ENCODE data around the gene BANP.
"Not testable (repeated sequence)": the region's sequence is repeated elsewhere in the genome, so short reads cannot be mapped to it uniquely, and the experiment has no call there.

Gene BANP

GRCh38 chr16:88102597-88102996, 151.4 kb downstream of the BANP start:
- H3K27ac ChIP-seq: no peak overlapping the region
- TF ChIP-seq ZFX (IDR thresholded peaks at IDR 0.05) (no peak), CTCF (conservative IDR thresholded peaks at IDR 0.05) (no peak)

DNA sequence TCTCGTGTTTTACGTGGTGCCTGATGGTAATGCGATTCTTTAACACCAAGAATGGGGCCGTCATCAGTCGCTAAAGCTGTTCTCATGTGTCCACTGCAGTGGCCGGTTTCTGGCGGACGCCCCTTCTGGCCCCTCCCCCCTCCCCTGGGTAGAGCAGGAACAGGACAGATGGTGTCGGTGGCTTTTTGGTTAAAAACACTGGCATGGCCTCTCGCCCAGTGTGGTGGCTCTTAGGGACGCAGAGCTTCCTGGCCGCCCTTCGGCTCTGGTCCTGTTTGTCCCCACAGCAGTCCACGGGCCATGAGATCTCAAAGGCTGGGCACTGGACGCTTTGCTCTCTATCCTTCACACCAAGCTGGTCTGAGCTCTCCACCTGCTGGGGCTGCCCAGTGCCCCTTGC, 151.8 kb downstream of the BANP start:
- TF ChIP-seq CTCF (conservative IDR thresholded peaks at IDR 0.05) (no peak), ZFX (IDR thresholded peaks at IDR 0.05) (no peak)

DNA sequence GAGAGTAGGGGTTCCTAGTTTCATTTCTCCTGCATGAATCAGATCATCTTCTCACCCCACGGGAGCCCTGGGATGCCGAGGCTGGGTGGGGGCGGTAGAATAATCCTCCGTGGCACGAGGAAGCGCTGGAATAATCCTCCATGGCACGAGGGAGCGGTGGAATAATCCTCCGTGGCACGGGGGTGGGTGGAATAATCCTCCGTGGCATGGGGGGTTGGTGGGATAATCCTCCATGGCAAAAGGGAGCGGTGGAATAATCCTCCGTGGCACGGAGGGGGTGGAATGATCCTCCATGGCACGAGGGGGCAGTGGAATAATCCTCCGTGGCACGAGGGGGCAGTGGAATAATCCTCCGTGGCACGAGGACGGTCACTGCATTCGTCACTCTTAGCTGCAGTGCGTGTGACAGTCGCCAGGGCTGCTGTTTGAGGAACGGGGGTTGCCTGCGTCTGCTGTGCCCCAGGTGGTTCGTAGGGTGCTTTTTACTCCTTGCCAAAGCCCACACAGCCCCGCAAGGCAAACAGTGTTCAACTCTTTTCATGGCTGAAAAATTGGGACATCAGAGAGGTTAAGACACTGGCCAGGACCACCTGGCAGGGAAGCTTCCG, 152.5 kb downstream of the BANP start:
- TF ChIP-seq ZFX (IDR thresholded peaks at IDR 0.05): no peak
- no peak for TF ChIP-seq CTCF (conservative IDR thresholded peaks at IDR 0.05)
- H3K27ac ChIP-seq: no peak overlapping the region

More for the DNA sequence above, 151.8 kb downstream of the BANP start:
- no peak overlapping the region for H3K27ac ChIP-seq

- H3K27ac ChIP-seq: not testable (repeated sequence)
Measured at GRCh38 chr16:88104363-88104762, 153.1 kb downstream of the BANP start.

- not testable (repeated sequence) for H3K27ac ChIP-seq
Measured at GRCh38 chr16:88105574-88106140, 154.4 kb downstream of the BANP start.

DNA sequence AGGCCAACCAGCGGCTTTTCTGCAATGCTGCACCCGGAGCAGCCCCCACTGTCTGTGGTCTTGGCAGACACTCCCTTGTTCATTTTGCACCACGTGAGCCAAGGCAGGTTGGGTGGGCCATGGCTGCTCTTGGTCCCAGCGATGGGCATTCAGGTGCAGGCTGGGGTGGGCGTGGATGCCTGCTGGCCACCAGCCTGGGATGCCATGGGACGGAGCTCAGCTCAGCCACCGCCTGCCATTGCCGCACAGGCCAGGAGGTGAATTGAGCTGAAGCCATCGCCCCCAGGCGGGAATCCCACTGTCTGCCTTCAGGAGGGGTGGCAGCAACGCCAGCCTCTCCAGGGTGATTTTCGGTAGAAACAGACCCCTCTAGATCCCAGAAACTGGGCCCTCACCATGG, 155.3 kb downstream of the BANP start:
- H3K27ac ChIP-seq: not testable (repeated sequence)

- H3K27ac ChIP-seq: no peak overlapping the region
- TF ChIP-seq CTCF (conservative IDR thresholded peaks at IDR 0.05): no peak
- no peak for TF ChIP-seq ZFX (IDR thresholded peaks at IDR 0.05)
Measured at GRCh38 chr16:88108762-88109161, 157.5 kb downstream of the BANP start.

DNA sequence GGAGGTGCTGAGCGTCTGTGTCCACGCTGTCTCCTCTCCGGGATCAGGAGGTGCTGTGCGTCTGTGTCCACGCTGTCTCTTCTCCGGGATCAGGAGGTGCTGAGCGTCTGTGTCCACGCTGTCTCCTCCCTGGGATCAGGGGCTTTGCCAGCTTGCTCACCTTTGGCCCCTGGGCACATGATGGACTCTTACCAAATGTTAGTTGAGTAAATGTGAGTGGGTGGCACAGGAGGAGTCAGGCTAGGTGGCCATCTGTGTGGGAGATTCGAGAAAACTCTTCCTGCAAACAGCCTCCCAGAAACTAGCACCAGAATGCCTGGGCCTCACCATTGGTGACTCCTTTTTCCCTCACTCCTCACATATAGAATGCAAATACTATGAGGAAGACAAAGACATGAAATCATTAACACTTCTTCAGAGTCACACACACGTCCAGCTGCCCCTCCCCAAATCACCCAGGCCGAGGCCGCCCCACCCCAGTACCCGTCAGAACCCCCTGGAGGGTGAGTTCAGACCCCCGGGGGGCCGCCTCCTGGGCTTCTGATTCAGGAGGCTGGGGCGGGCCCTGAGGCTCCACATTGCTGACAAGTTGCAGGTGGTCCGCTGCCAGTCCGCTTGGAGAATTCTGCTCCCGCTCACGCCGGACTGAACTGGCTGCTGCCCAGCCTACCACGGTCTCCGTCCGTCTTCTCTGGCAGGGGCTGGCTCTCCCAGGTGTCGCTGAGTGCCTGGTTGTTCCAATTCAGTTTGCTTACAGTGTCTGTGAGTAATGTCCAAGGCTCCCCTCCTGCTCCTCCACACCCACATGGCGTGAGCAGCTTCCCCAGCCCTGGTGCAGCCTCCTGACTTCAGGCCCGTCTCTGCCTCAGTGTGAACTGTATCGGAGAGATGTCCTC, 158.7 kb downstream of the BANP start:
- not testable (repeated sequence) for H3K27ac ChIP-seq

DNA sequence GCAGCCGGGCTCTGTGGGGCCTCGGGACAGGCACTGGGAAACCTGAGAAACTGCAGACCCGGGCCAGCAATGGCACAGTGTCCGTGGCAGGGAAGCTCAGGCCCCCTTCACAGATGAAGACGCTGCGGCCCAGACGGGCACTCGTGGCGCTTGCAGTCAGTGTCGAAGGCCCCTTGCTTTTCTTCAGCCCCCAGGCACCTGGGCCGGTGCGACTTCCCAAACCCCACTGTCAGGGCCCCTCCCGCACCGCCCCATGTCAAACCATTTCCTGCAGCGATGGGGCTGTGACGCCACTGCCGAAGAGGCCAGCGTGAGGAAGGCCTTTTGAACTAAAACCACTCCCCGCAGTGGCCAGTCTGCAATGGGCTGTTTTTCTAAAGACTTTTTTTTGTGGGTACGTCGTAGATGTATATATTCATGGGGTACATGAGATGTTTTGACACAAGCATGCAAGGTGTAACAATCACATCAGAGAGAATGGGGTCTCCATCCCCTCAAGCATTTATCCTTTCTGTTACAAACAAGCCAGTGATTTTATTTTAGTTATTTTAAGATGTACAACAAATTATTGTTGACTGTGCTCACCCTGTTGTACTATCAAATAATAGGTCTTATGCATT, 159.8 kb downstream of the BANP start:
- H3K27ac ChIP-seq: not testable (repeated sequence)

GRCh38 chr16:88111976-88112375, 160.7 kb downstream of the BANP start:
- H3K27ac ChIP-seq: not testable (repeated sequence)

Measured in C4-2B (cell line).